ENCODE measurements around the gene ELMO1. TPM values are rescaled to one million over a fixed set of nuclear protein-coding genes. Genes with fewer than 3 reads are reported as not detected.

Gene ELMO1
- total RNA-seq, 1 experiment from 2014 or later = 1.1 TPM

- no peak overlapping the region for H3K9ac ChIP-seq (ENCODE audit: low read length)
- H3K4me2 ChIP-seq (ENCODE audit: low read length) = no peak overlapping the region
- no peaks in the 10 kb centered on the region for H3K79me2 ChIP-seq (ENCODE audit: insufficient read depth, low read length)
- POLR2A ChIA-PET = no interaction called here
- no peaks in the 10 kb centered on the region for H3K9me2 ChIP-seq (ENCODE audit: insufficient read depth)
- DNase-seq (ENCODE audit: low read depth, low spot score) (no peak), ATAC-seq (no peak)
- TF ChIP-seq CTCF (IDR thresholded peaks at IDR 0.05 in 2 of 3, conservative IDR thresholded peaks at IDR 0.05 in 1 of 3; ENCODE audit: borderline replicate concordance in 1 of 3, insufficient read depth in 1 of 3, low read depth in 2 of 3, low read length in 2 of 3) = no peak
- no peak for TF ChIP-seq SIN3A (IDR thresholded peaks at IDR 0.05; ENCODE audit: low read depth)
- no peak for TF ChIP-seq JUND (IDR thresholded peaks at IDR 0.05)
- TF ChIP-seq ZNF274 (IDR thresholded peaks at IDR 0.05; ENCODE audit: low read depth, low read length) = no peak
- TF ChIP-seq FOSL1 (IDR thresholded peaks at IDR 0.05; ENCODE audit: low read depth) = no peak
- TF ChIP-seq POLR2AphosphoS5 (IDR thresholded peaks at IDR 0.05; ENCODE audit: low read depth, low read length) = no peak
- no peak for TF ChIP-seq POLR2A (IDR thresholded peaks at IDR 0.05; ENCODE audit: borderline replicate concordance, extremely low read depth, insufficient read depth, insufficient read length)
- TF ChIP-seq ZBTB33 (IDR thresholded peaks at IDR 0.05; ENCODE audit: extremely low read depth, insufficient replicate concordance, low read length) = no peak
- no peak for TF ChIP-seq EGR1 (IDR thresholded peaks at IDR 0.05; ENCODE audit: low read depth)
- no peak for TF ChIP-seq EZH2phosphoT487 (IDR thresholded peaks at IDR 0.05; ENCODE audit: borderline replicate concordance)
- no peak for TF ChIP-seq SRF (IDR thresholded peaks at IDR 0.05; ENCODE audit: low read depth)
- no peak for TF ChIP-seq CEBPB (IDR thresholded peaks at IDR 0.05; ENCODE audit: low read depth)
- TF ChIP-seq TCF7L2 (IDR thresholded peaks at IDR 0.05; ENCODE audit: borderline replicate concordance, extremely low read depth, insufficient read depth, insufficient read length) = no peak
- no peaks in the 10 kb centered on the region for H3K9me3 ChIP-seq (ENCODE audit: control insufficient read depth in 1 of 2, insufficient read depth in 1 of 2, low read depth in 1 of 2, low read length in 2 of 2)
- CTCF ChIA-PET = no interaction called here
- H3K4me1 ChIP-seq (ENCODE audit: control insufficient read depth in 1 of 2, insufficient read depth in 2 of 2, low read length in 2 of 2) = no peaks in the 10 kb centered on the region
- intact Hi-C loops (cut with micrococcal nuclease) = no loop called here
- RAD21 ChIA-PET (ENCODE audit: low non-redundant PET in 1 of 2, low total read pairs in 2 of 2, uncharacterized antibody in 2 of 2, unreplicated experiment in 2 of 2) = no interaction called here
- no peaks in the 10 kb centered on the region for H3K36me3 ChIP-seq (ENCODE audit: control insufficient read depth in 1 of 2, insufficient read depth in 2 of 2, low read length in 2 of 2)
- H3K4me3 ChIP-seq (replicated peaks in 1 of 2; ENCODE audit: low read depth in 1 of 2, low read length in 2 of 2) = no peak overlapping the region
- no peaks in the 10 kb centered on the region for H4K20me1 ChIP-seq (ENCODE audit: insufficient read depth)
- no peak overlapping the region for H2AFZ ChIP-seq (ENCODE audit: low read depth, low read length, poor library complexity, severe bottlenecking)
- H3K27me3 ChIP-seq (ENCODE audit: insufficient read depth, low read length) = peaks cover 16% of the 10 kb centered on the region; the same call in 1 of the 2 replicates
- no peak overlapping the region for H3K27ac ChIP-seq (ENCODE audit: low read depth, low read length)
- no TSS peak for BruUV-seq (replicated peaks)
These were observed 139.2 kb downstream of the ELMO1 start for GRCh38 chr7:37309493-37309892.
